Left lung (tissue), 10 donors: Measurements from ENCODE around the gene TBC1D25. TPM values are rescaled to one million over a fixed set of nuclear protein-coding genes. Genes with fewer than 3 reads are reported as not detected.

Experiments
- ATAC-seq: fragments of 200-7000 bp; cut with Tn5 transposase; one replicate; pipeline ENCODE4 v1.9.1; 2020; ENCODE audit warnings: moderate library complexity
- DNase-seq, 4 donors: peaks; one replicate each; pipeline ENCODE4 v3.0.0-alpha.2; 2013 to 2020
- H3K27ac ChIP-seq, 2 donors: fragments of 200-600 bp; sonication (generic) in 1 of 2; one replicate each; pipeline versions ENCODE4 v1.5.0 to v1.8.0; 2020 to 2021
- H3K27me3 ChIP-seq, 2 donors: fragments of 200-600 bp; sonication (generic) in 1 of 2; one replicate each; pipeline versions ENCODE4 v1.5.0 to v1.8.0; 2020 to 2021
- H3K36me3 ChIP-seq, 2 donors: fragments of 200-600 bp; sonication (generic) in 1 of 2; one replicate each; pipeline versions ENCODE4 v1.5.0 to v1.8.0; 2020 to 2021
- H3K4me1 ChIP-seq, 2 donors: fragments of 200-600 bp; one replicate each; pipeline ENCODE4 v1.8.0; 2021
- H3K4me3 ChIP-seq, 2 donors: fragments of 200-600 bp; sonication (generic) in 1 of 2; one replicate each; pipeline versions ENCODE4 v1.5.0 to v1.8.0; 2020 to 2021; ENCODE audit warnings: mild to moderate bottlenecking in 1 of 2
- H3K9me3 ChIP-seq, 2 donors: fragments of 200-600 bp; sonication (generic) in 1 of 2; one replicate each; pipeline versions ENCODE4 v1.5.0 to v1.8.0; 2020 to 2021
- CTCF ChIP-seq, 2 donors: fragments of 200-600 bp; sonication (generic) in 1 of 2; IDR thresholded peaks; one replicate each; pipeline versions ENCODE4 v1.5.0 to v1.8.0; 2021; ENCODE audit warnings: antibody characterized with exemption in 2 of 2
- intact Hi-C, 2 donors: fragments of 100-400 bp; cut with DNase I; formaldehyde crosslinking; loops; one replicate each; pipeline versions ENCODE4 v1.11.2 to v1.14.2; 2022
- polyA plus RNA-seq, 6 donors: library from polyadenylated mRNA; unstranded; fragments of 120-200 nt; gene quantifications; one replicate each; pipeline ENCODE4 v1.2.1, GENCODE V29; 2013; ENCODE audit not compliant: insufficient read length in 6 of 6
- total RNA-seq, 2 donors: library from RNA; stranded (reverse); fragmentation: NEBNext Ultra II Directional; extraction: Animal tissue kit (Norgen Biotek cat#: 25700); gene quantifications; one replicate each; pipeline ENCODE4 v1.2.1, GENCODE V29; 2021
- donor health status: DM: no; HTN: yes; CAD: no.
- donor health status: DM: no; HTN: no; CAD: no.

The TBC1D25 gene
- total and polyA plus RNA-seq, 8 donors, result 8.7 to 15.2 (median 9.9) TPM

- Histone ChIP-seq H3K27me3 (no peaks in the 10 kb centered on the region), H3K4me1 (peaks cover 0 to 8% of the 10 kb centered on the region in 2 donors), H3K27ac (peak within 1 kb of the TSS; percentile 96 to 99), H3K36me3 (peaks cover 0 to 40% of the 10 kb centered on the region in 2 donors), H3K4me3 (peak within 1 kb of the TSS; percentile 39 to 50), H3K9me3 (no peaks in the 10 kb centered on the region)
- intact Hi-C loops, result no loop called here
- DNase-seq (peak; percentile 87 to 95 (median 94)), ATAC-seq (peak; percentile 94)
- no peak for TF ChIP-seq CTCF (IDR thresholded peaks at IDR 0.05)
Measured at GRCh38 chrX:48597353-48598264, 58.1 kb downstream of the TBC1D25 start, which contains the start of gene WDR13. Gene WDR13, plus strand, starts transcription at chrX:48597492. Its CDS starts 505 bp downstream, at chrX:48597997.

- intact Hi-C loops, result no loop called here
- Histone ChIP-seq H3K27ac (no peak overlapping the region), H3K4me1 (peaks cover 0 to 8% of the 10 kb centered on the region in 2 donors), H3K4me3 (peak overlapping the region in 1 of 2 donors; percentile 50), H3K9me3 (no peaks in the 10 kb centered on the region), H3K36me3 (peaks cover 0 to 50% of the 10 kb centered on the region in 2 donors), H3K27me3 (no peaks in the 10 kb centered on the region)
- DNase-seq, result no peak
- no peak for TF ChIP-seq CTCF (IDR thresholded peaks at IDR 0.05)
- ATAC-seq, result no peak
Measured at GRCh38 chrX:48598614-48599013, 59.1 kb downstream of the TBC1D25 start.

GRCh38 chrX:48599341-48599740 lies 59.8 kb downstream of the TBC1D25 start:
- Histone ChIP-seq H3K36me3 (peaks cover 0 to 58% of the 10 kb centered on the region in 2 donors), H3K4me3 (no peak overlapping the region), H3K27ac (no peak overlapping the region), H3K4me1 (peaks cover 0 to 8% of the 10 kb centered on the region in 2 donors), H3K27me3 (no peaks in the 10 kb centered on the region), H3K9me3 (no peaks in the 10 kb centered on the region)
- intact Hi-C loops, result no loop called here
- peak in 1 of 4 donors; percentile 54 for DNase-seq
- no peak for ATAC-seq
- TF ChIP-seq CTCF (IDR thresholded peaks at IDR 0.05), result no peak

- Histone ChIP-seq H3K27ac (no peak overlapping the region), H3K9me3 (no peaks in the 10 kb centered on the region), H3K27me3 (no peaks in the 10 kb centered on the region), H3K4me1 (peaks cover 0 to 8% of the 10 kb centered on the region in 2 donors), H3K4me3 (no peak overlapping the region), H3K36me3 (peaks cover 0 to 67% of the 10 kb centered on the region in 2 donors)
- DNase-seq (no peak), ATAC-seq (no peak)
- intact Hi-C loops, result no loop called here
- TF ChIP-seq CTCF (IDR thresholded peaks at IDR 0.05), result no peak
Measured at GRCh38 chrX:48600226-48600625, 60.7 kb downstream of the TBC1D25 start.

GRCh38 chrX:48601741-48602394 lies 62.4 kb downstream of the TBC1D25 start:
- H3K36me3 ChIP-seq, result peaks cover 0 to 69% of the 10 kb centered on the region in 2 donors
- no peak overlapping the region for H3K27ac ChIP-seq
- ATAC-seq (no peak), DNase-seq (no peak)
- H3K27me3 ChIP-seq, result no peaks in the 10 kb centered on the region
- H3K4me3 ChIP-seq, result no peak overlapping the region
- H3K9me3 ChIP-seq, result no peaks in the 10 kb centered on the region
- H3K4me1 ChIP-seq, result peaks cover 0 to 8% of the 10 kb centered on the region in 2 donors
- intact Hi-C loops, result no loop called here
- TF ChIP-seq CTCF (IDR thresholded peaks at IDR 0.05), result no peak
